ENCODE results near the gene LGALS9.
"Not testable (repeated sequence)": the region's sequence is repeated elsewhere in the genome, so short reads cannot be mapped to it uniquely, and the experiment has no call there.

LGALS9 gene

DNA sequence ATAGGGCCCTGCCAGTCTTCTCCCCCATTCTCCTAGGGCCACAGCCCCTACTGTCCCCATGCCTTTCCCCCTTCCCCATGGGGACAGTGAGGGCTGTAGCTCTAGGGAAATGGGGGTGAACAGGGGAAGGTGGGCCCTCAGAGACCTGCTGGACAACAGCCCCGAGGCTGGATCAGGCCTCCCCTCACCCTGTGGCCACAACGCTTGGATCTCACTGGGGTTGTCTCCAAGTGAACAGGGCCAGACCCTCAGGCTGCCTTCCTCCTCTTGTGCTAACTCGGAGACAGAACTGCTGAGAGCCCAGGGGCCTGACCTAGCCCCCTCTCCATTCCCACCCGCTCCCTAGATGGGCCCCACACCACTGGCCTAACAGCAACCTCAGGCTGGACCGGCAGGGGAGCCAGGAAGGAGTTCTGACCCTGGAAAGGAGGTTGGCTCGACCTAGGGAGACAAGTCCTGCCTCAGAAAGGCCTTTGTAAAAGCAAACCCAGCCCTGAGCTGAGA, 41.0 kb downstream of the LGALS9 start:
- not testable (repeated sequence) for DNase-seq (ENCODE audit: low read depth in 1 of 2, low spot score in 1 of 2)

DNA sequence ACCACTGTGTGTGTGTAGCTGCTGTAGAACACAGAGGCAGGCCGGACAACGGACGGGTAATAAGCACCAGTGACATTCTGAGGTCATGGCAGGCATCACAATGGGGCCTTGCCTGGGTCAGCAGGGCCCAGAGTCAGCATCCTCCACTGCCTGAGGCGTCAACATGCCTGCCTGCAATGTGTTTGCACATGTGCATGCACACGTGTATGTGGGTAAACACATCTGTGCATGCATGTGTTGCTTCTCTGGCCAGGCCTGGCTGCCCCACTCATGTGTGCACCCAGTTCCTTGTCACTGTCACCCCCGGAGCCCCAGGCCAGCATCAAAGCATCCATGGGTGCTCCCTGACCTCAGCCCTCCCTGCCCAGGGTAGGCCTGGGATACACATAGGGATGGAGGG, 43.3 kb downstream of the LGALS9 start:
- DNase-seq (ENCODE audit: low read depth in 1 of 2, low spot score in 1 of 2) = no peak

DNA sequence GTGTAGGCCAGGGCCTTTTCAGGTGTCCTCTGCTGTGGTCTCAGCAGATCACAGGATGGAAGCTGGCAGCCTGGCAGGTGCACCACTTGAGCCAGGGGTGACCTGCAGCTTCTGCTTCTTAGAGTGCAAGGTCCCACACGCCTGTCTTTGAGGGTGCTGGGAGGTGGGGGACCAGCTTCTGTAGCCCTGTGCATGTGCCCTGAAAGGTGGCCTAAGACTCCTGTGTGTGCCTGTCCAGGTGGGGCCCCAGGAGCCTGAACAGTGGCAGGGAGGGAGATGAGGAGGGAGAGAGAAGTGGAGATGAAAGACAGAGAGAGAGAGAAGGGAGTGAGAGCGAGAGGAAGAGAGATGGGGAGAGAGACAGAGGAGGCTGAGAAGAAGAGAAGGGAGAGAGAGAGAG, 46.2 kb downstream of the LGALS9 start:
- no peak for DNase-seq (ENCODE audit: low read depth in 1 of 2, low spot score in 1 of 2)

DNA sequence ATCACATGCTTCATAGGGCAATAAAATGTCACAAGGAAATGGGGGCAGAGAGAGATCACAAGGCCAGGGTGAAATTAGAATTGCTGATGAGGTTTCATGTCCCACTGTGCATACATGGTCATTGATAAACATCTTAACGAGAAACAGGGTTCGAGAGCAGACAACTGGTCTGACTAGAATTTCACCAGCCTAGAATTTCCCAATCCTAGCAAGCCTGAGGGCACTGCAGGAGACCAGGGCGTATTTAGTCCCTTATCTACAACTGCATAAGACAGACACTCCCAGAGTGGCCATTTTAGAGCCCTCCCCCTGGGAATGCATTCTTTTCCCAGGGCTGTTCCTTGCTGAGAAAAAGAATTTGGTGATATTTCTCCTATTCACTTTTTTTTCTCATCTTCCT, 55.3 kb downstream of the LGALS9 start:
- not testable (repeated sequence) for DNase-seq (ENCODE audit: low read depth in 1 of 2, low spot score in 1 of 2)

DNA sequence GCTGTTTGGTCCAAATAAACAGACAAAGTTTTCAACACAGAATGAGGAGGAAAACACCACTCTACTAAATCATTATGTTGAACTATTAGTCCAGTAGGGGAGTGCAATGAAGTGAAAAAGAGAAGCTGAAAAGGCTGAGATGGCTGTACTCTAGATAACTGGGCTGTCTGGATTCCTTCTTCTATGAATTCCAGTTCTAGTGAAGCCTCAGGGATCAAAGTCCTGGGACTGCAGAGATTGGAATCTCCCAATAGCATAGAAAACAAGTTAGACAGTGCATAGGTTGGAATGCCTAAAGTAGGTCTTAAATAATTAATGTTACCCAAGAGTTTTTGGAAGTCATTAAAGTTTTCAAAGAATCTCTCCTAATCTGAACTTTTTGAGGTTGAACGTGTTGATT, 59.9 kb downstream of the LGALS9 start:
- DNase-seq (ENCODE audit: low read depth in 1 of 2, low spot score in 1 of 2) = no peak

DNA sequence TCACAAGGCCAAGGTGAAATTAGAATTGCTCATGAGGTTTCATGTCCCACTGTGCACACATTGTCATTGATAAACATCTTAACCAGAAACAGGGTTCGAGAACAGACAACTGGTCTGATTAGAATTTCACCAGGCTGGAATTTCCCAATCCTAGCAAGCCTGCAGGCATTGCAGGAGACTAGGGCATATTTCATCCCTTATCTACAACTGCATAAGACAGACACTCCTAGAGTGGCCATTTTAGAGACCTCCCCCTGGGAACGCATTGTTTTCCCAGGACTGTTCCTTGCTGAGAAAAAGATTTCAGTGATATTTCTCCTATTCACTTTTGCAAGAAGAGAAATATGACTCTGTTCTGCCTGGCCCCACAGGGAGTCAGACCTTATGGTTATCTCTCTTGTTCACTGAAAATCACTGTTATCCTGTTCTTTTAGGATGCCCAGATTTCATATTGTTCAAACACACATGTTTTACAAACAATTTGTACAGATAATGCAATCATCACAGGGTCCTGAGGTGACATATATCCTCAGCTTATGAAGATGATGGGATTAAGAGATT, 64.3 kb downstream of the LGALS9 start:
- DNase-seq (ENCODE audit: low read depth in 1 of 2, low spot score in 1 of 2) = not testable (repeated sequence)

Data from activated CD4-positive, alpha-beta T cell treated with anti-CD3 and anti-CD28 coated beads, Interleukin-2, amount 50 U/mL, for 24 hours (primary cell).